Stimulated activated CD4-positive, alpha-beta T cell treated with anti-CD3 and anti-CD28 coated beads, Interleukin-1b, Interleukin-23, amount 100 ng/mL, for 1 hour (primary cell): ENCODE results near the gene SPTBN1.

Source experiments
- DNase-seq, 2 donors: peaks; one replicate each; pipeline ENCODE4 v3.0.0-alpha.2; 2020; ENCODE audit warnings: low read depth in 2 of 2

Gene SPTBN1

GRCh38 chr2:54434229-54434628, 21.9 kb upstream of the SPTBN1 start:
- DNase-seq, result no peak

DNA sequence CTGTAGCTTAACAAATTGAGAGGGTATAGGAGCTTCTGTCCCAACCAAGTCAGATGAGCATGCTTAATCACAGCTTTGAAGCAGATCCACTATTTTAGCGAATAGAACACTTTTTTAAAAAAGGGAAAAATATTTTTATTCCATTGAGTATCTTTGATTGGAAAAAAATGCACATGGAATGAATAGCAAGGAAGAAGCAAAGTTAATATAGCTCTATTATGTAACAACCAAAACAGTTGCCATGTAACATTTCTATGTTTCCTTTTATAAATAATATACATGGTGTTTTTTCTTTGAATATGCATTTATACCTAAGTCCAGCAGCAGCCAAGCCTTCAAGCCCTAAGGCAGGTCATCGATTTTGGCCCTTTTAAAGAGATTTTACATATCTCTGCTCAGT, 21.4 kb upstream of the SPTBN1 start:
- DNase-seq, result no peak

GRCh38 chr2:54435325-54436226, 20.6 kb upstream of the SPTBN1 start:
- DNase-seq, result no peak

DNA sequence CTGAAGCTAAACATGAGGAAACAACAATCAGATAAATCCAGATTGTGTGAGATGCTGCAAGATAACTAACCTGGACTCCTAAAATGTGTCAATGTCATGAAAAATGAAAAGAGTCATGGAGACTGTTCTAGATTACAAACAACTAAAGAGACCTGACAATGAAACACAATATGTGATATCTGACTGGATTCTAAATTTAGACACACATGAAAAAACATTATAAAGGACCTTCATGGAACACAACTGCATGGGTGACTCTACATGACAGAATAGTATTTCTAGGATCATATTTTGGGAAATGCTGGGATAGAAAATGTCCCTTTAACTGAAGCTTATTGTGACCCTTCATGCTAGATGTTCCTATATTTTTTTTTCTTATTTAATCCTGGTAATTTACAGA, 18.5 kb upstream of the SPTBN1 start:
- no peak for DNase-seq

DNA sequence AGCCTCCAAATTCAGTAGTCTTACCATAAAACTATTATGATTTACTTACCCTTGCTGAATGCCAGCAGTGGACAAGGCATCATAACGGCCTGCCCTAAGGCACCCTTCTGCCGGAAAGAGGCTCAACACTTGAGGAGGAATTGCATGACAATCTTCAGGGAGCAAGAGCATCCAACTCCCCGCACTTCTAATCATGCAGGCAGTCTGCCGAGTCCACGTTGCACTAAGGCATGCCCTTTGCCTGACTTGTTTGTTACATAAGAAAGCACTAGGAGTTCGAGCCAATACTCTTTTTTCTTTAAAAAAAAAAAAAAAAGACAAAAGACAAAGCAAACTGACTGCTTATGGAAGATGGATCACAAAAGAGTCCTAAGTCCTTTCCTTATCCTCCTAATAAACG, 17.9 kb upstream of the SPTBN1 start:
- no peak for DNase-seq

- DNase-seq, result no peak
Measured at GRCh38 chr2:54439582-54439981, 16.5 kb upstream of the SPTBN1 start.

DNA sequence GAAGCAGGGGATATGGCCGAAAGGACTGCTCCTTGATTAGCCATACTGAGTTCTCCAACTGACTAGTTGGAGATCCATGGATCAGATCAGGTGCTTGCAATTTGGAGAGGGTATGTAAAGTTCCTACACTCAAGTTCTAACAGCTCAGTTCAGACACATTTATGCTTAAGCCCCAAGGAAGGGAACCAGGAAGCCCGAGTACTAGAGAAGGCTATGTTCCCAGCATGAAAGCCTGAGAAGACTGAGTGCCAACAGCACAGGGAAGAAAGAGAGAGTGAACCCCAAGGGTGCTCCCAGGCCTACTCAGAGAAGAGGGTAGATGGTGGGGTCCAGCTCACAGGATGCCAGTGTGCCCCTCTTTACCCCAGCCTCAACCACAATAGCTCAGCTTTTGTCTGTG, 16.1 kb upstream of the SPTBN1 start:
- DNase-seq, result no peak

DNA sequence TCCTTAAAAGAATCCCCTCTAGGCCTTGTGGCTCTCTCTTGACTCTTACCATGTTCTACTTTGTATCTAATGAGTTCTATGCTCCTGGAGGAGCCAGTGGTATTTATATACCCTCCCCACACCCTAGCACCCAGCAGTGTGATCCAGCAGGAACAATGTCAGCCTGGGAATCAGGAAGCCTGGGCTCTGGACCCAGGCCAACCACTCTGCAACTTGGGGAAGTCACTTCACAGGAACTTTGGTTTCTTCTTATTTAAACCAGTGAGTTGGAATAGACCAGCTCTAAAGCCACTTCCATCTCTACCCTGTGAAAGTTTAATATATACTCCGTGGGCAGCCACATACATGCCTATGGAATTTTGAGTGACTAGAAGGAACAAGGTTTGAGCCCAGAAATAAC, 11.6 kb upstream of the SPTBN1 start:
- no peak for DNase-seq

- DNase-seq, result no peak
Measured at GRCh38 chr2:54446122-54446521, 10.0 kb upstream of the SPTBN1 start.

DNA sequence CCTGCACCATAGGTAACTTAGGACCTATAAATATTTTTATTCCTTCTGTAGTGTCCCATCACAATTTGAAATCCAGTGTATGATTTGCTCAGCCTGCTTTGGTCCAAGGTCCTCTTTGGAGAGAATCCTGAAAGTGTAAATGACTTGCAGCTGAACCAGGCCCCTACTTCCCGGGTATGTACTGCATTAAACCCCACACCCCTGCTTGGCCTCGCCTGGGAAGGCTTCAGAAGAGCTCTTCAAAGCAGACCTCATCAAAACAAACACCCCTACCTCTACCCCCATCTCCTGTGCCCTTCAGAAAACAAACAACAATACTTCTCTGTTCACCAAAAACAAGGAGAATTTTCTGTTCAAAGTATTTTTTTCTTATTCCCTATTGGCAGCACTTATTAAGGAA, 9.5 kb upstream of the SPTBN1 start:
- no peak for DNase-seq

- DNase-seq, result no peak
Measured at GRCh38 chr2:54454548-54455130, 1.5 kb upstream of the SPTBN1 start.

DNA sequence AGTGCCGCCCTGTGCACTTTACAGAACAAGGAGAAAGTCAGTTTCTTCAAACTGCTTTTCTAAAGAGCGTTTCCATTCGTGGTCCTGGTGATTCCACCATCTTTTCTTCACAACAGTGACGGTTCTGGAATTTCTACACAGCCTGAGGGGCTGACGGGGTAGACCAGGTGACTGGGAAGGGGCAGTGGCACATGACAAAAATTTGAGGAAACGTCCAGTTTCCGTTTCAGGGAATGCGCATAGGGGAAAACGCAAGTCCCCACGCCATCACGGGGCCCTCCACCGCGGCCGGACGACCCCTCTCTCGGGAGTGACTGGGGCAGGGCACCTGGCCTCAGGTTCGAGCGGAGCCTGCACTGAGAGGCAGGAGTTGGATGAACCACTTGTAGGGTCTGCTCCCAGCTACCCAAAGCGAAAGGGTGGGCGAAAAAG, 980 bp upstream of the SPTBN1 start:
- DNase-seq, result no peak

- DNase-seq, result no peak
Measured at GRCh38 chr2:54456362-54456611, 160 bp downstream of the SPTBN1 start.

DNA sequence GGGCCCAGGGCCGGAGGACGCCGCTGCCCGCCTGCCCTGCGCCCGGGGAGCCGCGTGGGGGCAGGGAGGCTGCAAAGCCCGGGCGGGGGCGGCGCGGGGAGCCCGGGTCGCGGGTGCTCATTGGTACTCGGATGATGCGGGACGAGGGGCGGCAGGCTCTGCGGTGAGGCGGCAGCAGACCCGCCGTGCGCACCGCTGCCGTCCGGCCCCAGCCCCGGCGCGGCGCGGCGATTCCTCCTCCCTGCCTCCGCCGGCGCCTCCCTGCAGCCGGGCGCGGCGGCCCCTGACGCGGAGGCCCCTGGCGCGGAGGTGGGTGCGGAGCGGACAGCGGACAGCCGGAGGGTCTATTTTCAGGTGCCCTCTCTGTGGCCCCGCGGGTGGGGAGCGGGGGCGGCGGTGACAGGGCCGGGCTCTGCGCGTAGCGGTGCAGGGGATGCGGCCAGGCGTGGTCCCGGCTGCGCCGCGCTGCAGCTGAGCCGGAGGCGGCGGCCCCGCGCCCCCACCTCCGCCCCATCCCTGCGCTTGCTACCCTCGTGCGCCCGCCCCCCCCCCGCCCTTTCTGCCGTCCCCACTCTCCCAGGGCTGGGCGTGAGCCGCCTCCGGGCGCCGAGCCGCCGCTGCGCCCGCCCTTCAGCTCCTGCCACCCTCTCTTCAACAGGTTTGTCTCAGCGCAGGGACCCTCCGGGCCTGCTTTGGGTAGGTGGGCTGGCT, 640 bp downstream of the SPTBN1 start:
- no peak for DNase-seq

DNA sequence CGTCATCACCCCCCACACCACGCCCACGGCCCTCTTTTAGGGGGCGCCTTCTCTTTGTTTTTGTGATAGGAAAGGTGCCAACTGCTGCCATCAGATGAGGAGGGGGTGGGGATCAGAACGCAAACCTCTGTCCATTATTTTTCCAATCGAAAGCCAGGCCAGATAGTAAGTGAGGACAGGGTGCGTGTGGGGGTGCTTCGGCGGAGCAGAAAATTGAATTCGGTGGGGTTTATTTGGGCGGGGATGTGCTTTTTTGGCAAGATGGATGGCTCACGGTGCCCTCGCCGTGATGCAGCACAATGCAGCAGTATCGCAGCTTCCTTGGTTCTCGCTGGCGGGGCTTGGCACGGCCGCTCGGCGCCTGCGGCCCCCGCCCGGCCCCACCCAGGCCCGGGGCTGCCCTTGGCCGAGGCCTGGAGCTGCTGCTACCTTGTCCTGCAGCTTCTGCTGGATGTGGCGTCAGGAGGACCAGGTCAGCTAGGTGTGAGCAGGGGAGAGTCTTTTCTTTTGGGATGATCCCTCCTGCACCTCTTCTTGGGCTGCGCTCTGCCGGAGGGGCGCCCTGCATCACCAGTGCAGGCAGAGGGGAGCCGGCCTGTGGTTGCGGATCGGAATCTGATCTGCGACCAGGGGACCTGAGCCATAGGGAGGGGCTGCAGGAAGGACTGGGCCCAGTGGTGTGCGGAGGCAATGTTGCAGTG, 1.3 kb downstream of the SPTBN1 start:
- no peak for DNase-seq

DNA sequence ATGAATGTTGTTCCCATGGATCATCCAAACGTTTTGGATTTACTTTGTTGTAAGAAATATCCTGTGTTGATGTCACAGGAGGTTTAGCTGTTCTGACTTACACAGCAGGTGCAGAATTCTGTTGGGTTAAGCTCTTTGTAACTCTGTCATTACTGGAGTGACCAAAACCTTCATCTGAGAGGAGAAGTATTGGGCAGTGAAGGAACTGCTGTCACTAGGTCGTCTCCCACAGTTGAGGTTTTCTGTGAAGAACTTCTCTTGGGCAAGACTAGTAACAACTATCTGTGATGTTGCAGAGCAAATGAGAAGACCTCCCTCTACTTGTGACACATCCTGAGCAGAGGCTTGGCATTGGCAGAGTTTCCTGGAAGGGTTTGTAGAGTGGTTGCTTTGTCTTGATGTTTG, 2.9 kb downstream of the SPTBN1 start:
- DNase-seq, result no peak

GRCh38 chr2:54461261-54461660, 5.1 kb downstream of the SPTBN1 start:
- no peak for DNase-seq

GRCh38 chr2:54464341-54464740, 8.2 kb downstream of the SPTBN1 start:
- DNase-seq, result no peak

GRCh38 chr2:54465143-54465542, 9.0 kb downstream of the SPTBN1 start:
- DNase-seq, result no peak

- no peak for DNase-seq
Measured at GRCh38 chr2:54466870-54467269, 10.7 kb downstream of the SPTBN1 start.

GRCh38 chr2:54468673-54469072, 12.5 kb downstream of the SPTBN1 start:
- no peak for DNase-seq

DNA sequence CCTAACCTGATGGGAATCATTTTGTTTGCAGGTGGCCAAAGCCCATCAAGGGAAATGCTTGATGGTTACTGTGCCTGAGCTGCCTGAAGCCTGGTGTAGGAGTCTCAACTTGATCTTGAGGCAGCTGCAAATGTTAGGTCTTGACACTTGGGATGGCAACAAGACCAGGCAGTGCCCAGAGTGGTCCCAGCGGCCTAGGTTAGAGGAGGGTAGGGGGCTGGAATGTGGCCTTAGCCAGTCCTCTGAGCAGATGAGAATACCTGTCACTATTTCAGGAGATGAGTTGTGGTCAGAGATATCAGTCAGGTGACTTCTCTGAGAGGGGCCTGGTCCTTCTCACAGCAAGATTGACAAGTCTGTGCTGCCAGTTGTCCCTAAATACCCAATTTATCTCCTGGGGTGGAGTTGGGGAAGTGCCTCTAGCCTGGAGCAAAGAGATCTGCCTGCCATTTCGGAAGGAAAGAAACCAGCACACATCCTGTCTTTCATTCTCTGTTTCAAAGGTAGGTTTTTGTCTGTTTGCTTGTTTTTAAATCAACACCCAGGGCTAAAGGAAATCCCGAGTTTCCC, 13.4 kb downstream of the SPTBN1 start:
- no peak for DNase-seq
